GM18858 (cell line): Measurements from ENCODE around the gene CLEC4G.
"Not testable (repeated sequence)": the region's sequence is repeated elsewhere in the genome, so short reads cannot be mapped to it uniquely, and the experiment has no call there.

Experiments
- ATAC-seq: cut with Tn5 transposase; IDR thresholded peaks from one replicate; pipeline ENCODE4 v1.9.1; 2021; ENCODE audit not compliant: unreplicated experiment

Gene CLEC4G, protein sequence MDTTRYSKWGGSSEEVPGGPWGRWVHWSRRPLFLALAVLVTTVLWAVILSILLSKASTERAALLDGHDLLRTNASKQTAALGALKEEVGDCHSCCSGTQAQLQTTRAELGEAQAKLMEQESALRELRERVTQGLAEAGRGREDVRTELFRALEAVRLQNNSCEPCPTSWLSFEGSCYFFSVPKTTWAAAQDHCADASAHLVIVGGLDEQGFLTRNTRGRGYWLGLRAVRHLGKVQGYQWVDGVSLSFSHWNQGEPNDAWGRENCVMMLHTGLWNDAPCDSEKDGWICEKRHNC

DNA sequence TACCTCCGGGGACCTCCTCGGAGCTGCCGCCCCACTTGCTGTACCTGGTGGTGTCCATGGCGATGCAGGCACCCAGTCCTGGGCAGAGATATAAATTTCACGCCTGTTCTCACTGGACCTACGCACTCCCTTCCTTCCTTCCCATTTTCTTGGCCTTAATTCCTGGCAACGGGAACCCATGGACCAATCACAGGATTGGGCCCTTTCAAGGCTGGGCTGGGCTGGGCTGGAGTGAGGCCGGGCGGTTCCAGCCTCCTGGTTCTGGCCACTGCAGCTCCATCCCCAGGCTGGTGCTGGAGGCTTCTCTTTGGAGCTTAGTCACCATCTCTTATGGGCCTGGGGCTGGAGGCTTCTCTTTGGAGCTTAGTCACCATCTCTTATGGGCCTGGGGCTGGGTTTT lies at the start of gene CLEC4G:
TSS of gene CLEC4G (minus strand) at position 66 of the 400 bp plus-strand sequence. CDS start at position 58, 8 bp downstream.
- ATAC-seq = no peak

DNA sequence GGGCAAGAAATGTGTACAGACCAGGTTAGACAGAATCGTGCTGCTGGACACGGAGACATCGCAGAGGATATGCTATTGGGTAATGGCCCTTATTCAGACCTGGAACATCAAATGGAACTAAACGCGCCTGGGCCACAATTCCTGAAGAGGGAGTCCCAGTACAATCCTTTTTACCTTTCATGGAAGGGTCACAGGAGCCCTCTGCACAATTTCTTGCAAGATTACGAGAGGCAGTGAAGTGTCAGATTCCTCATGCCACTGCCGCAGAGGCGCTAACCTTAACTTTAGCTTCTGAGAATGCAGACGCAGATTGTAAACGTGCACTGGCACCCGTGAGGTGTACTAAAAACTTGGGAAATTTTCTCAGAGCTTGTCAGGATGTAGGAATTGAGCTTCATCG lies 49.2 kb upstream of the CLEC4G start:
- no peak for ATAC-seq

DNA sequence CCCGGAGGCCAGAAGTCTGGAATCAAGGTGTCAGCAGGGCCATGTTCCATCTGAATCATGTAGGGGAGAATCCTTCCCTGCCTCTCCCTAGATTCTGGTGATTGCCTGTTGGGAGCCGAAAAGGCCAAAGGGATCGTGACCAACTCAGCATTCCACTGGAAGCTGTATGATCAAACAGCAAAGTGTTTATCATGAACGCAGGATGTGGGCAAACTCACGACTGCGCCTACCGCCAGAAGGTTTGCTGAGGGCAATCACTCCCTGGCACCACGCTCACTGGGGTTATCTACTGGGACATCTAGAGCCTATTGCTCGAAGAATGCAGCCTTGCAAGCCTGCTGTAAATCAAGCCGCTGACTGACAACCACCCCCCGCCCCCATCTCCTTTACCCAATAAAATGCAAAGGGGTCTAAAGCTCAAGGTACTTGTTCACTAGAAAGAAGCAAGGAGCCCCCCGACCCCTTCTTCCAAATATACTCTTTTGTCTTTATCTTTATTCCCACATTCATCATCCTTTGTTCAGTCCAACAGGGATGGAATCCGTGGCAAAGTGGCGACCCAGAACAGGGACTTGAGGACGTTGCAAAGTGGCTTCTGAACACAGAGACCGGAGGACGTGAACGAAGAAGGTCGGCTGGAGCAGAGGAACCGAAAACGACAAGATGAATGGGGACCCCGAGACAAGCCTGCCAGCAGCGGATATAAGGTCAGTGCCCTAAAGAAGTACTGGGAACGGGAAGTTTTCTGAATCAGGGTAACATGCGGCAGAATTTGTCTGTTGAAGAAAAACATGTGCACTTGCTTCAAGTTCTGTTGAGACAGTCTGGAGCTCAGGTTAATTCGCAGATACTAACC lies 47.9 kb upstream of the CLEC4G start:
- no peak for ATAC-seq

DNA sequence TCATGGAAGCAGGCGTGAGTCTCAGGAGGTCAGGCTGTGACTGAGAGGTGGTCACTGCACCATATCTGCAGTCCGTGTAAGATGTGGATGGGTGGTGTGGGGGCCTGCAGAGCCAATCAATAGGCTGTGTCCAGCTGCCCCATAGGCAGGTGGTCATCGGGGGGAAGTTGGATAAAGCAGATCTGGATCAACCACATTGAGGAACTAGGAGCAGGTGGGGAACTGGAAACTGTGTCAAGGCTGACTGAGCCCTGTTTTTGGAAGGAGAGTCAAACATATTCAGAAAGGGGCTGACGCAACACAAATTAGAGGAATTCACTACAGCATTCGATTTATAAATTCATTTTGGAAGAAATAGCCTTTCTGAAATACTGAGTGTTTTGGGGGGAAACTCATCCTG lies 46.2 kb upstream of the CLEC4G start:
- no peak for ATAC-seq

DNA sequence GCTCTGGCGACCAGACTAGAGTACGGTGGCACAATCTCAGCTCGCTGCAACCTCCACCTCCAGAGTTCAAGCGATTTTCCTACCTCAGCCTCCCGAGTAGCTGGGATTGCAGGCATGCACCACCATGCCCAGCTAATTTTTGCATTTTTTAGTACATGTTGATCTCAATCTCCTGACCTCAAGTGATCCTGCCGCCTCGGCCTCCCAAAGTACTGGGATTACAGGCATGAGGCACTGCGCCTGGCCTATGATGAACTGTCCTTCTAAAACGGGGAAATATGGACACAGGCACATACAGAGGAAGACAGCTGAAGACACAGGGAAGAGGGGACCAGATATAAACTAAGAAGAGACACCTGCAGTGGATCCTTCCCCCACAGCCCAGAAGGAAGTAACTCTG lies 43.9 kb upstream of the CLEC4G start:
- ATAC-seq = no peak

DNA sequence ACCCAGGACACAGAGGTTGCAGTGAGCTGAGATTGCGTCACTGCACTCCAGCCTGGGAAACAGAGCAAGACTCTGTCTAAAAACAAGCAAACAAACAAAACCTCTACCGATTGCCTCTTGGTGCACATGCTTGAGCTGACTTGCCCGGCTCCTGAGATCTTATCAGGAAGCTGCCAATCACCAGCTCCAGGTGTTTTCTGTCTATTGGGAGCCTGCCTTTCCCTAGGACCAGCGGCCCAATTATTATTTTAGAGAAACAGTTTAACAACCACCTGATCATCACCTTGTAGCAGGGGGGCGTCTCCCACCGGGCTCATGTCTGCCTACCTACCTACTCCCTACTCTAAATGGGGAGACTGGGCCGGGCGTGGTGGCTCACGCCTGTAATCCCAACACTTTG lies 41.9 kb upstream of the CLEC4G start:
- no peak for ATAC-seq

DNA sequence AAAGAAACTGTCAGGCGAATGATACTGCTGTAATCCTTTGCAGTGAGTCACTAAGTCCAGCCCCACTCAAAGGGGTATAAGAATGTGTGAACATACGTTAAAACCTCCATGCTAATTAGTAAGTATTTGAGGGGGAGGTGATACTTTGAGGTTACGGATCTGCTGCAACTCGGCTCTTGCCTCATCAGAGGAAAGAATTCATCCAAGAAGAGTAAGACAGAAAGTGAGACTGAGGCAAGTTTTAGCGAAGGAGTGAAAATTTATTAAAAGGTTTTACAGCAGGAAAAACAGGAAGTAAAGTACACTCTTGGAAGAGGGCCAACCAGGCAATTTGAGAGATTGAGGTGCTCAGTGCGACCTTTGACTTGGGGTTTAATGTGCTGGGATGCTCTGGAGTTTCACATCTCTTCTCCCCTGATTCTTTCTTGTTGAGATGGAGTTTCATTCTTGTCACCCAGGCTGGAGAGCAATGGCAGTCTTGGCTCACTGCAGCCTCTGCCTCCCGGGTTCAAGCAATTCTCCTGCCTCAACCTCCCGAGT lies 40.9 kb upstream of the CLEC4G start:
- no peak for ATAC-seq

DNA sequence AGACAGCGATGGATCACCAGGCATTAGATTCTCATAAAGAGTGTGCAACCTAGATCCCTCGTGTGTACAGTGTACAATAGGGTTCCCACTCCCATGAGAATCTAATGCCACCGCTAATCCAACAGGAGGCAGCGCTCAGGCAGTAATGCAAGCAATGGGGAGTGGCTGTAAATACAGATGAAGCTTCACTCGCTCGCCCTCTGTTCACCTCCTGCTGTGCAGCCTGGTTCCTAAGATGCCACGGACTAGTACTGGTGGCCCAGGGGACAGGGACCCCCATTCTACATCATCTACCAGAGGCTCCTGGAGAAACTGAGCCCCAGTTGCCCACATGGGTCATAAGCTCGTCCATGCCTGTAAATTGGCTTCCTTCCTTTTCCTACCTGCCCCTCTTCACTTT lies 39.2 kb upstream of the CLEC4G start:
- no peak for ATAC-seq

DNA sequence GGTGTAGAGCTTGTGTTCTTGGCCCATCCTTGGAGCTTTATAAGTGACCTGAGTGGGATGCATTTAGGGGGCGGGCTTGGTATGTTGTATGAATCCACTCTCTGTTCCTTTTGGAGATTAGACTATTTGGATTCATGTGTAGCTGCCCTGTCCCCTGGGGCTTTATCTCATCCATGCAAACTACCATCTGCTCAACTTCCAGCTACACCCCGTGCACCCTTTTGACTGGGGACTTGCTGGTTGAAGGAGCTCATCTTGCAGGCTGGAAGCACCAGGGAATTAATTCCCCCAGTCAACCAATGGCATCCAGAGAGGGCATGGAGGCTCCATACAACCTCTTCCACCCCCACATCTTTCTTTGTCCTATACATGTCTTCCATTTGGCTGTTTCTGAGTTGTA lies 37.3 kb upstream of the CLEC4G start:
- ATAC-seq = no peak

DNA sequence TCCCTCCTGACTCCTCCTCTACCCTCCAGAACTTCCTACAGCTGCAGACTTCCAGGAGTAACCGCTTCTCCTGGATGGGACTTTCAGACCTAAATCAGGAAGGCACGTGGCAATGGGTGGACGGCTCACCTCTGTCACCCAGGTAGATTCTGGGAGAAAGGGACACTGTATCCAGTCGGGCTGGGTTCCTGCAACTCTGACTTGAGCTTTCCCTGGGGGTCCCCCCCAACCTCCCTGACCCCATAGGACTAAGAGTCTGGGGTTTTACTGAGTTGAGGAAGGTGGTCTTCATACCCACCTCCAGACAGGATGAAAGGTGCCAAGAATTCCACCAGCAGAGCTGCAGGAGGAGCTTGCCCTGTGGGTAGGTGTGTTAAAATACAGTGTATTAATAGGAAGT lies 35.6 kb upstream of the CLEC4G start:
- no peak for ATAC-seq

DNA sequence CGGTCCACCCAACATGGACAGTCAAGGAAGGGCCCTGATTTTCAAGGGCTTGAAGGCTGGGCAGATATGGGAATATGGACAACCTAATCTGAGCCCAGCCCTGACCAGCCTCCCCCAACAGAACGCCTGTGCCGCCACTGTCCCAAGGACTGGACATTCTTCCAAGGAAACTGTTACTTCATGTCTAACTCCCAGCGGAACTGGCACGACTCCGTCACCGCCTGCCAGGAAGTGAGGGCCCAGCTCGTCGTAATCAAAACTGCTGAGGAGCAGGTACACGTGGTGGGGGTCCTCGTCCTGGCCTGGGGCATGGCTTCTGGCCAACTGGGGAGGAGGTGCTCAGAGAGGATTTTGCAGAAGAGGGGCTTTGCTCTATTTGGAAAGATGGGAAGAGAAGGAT lies 34.6 kb upstream of the CLEC4G start:
- no peak for ATAC-seq

DNA sequence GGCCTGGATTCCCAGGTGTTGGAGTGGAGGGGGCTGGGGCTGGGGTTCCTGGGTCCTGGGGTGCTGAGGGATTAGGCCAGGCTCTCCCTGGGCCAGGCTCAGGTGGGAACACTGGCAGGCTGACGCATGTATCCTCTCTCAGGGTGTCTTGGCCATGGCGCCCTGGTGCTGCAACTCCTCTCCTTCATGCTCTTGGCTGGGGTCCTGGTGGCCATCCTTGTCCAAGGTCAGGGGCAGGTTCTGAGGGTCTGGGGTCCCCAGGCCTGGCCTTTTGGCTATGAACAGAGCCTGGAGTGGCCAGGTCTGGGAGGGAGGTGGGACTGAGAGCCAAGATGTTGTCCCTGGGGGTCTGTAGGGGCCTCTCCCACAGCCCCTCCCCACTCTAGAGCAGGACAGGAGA lies 33.1 kb upstream of the CLEC4G start:
- ATAC-seq = not testable (repeated sequence)

DNA sequence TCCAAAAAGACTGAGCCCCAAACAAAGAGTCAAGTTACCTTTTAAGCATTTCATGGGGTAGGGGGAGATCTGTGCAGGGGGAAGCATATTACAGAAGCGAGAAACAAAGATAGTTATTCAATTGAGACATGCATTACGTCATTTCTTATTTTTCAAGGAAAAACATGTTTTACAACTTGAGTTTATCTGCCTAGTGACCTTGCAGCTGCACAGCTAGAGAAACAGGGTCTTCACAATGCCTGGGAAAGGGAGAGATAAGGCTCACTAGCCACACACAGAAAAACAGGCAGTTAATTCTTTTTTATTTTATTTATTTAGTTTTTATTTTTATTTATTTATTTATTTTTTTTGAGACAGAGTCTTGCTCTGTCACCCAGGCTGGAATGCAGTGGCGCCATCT lies 32.2 kb upstream of the CLEC4G start:
- not testable (repeated sequence) for ATAC-seq

DNA sequence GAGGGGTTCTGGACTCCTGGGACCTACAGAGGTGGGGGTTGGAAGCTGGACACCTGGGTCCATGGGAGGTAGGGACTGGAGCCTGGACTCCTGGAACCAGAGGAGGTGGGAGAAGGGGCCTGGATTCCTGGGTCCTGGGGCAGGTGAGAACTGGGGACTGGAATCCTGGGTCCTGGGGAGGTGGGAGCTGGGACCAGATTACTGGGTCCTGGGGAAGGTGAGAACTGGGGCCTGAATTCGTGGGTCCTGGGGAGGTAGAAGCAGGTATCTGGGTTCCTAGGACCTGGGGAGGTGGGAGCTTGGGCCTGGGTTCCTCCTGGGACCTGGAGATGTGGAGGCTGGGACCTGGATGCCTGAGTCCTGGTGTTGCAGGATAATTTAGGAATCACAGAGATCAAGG lies 31.8 kb upstream of the CLEC4G start:
- ATAC-seq = no peak

DNA sequence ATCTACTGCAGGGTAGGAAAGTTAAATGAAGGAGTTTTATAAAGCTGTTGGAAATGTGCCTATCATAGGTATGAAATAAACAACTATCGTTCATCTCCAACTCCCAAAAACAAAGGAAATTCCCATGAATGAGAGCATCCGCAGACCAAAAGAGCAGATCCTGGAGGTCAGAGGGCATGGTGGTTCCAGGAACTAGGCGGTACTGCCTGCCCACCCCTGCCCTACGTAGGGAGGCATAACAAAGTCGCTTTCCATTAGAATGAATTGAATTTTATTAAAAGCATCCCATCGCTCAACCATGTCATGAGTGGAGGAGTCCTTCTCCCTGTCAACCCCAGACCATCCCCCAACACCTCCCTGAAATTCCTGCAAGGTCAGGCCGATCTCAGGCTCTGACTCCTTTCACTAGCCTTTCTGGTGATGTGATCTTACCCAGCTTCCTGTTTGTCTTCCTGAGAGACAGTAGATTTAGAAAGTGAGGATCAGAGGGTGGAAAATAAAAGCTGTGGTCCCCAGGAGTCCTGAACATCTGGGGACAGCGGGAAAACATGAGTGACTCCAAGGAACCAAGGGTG lies 30.9 kb upstream of the CLEC4G start, which contains the start of gene CLEC4M:
TSS of gene CLEC4M (plus strand) at position 525 of the 575 bp plus-strand sequence. CDS start at position 549, 24 bp downstream.
- no peak for ATAC-seq

DNA sequence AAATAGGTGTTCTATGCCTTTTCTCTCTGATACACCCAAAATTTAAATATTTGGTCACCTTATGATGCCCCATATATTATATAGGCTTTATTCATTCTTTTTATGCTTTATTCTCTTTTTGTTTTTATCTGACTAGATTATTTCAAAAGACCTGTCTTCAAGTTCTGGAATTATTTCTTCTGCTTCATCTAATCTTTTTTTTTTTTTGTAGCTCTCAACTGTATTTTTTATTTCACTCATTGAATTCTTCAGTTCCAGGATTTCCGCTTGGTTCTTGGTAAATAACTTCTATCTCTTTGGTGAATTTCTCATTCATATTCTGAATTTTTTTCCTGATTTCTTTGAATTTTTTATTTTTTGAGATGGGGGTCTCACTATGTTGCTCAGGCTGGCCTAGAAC lies 27.2 kb upstream of the CLEC4G start:
- no peak for ATAC-seq

DNA sequence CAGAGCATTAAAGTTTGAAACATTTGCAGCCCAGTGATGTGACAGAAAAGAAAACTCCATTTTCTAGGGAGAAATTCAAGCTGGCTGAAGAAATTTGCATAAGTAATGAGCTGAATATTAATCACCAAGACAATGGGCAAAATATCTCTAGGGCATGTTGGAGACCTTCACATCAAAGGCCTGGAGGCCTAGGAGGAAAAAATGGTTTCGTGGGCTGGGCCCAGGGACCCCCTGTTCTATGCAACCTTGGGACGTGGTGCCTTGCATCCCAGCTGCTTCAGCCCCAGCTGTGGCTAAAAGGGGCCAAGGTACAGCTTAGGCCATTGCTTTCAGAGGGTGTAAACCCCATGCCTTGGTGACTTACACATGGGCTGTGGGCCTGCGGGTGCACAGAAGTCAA lies 25.4 kb upstream of the CLEC4G start:
- ATAC-seq = no peak

DNA sequence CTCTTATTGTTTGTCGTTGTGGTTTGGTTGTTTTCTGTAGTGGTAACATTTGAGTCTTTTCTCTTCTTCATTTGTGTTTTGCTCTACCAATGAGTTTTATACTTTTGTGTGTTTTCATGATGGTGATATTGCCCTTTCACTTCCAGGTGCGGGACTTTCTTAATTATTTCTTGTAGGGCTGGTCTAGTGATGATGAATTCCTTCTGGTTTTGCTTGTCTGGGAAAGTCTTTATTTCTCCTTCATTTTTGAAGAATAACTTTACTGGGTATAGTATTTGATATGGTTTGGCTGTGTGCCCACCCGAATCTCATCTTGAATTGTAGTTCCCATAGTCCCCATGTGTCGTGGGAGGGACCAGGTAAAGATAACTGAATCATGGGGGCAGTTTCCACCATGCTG lies 24.3 kb upstream of the CLEC4G start:
- no peak for ATAC-seq

DNA sequence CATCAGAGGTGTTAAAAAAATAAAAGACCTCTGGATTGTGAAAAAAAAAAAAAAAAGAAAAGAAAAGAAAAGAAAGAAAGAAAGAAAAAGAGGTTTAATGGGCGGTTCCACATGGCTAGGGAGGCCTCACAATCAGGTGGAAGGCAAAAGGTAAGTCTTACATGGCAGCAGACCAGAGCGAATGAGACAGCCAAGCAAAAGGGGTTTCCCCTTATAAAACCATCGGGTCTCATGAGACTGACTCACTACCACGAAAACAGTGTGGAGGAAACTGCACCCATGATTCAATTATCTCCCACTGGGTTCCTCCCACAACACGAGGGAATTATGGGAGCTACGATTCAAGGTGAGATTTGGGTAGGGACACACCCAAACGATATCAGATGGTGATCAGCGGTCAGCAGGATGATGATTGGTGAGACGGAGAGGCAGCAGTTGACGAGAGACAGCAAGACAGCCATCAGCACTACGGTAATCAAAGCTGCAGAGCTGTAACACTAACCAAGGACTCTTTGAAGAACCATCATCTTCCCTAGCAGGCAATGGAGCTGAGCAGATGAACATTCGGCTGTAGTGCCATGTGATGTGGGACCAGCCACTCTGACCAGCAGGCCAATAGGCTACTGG lies 19.4 kb upstream of the CLEC4G start:
- ATAC-seq = no peak

DNA sequence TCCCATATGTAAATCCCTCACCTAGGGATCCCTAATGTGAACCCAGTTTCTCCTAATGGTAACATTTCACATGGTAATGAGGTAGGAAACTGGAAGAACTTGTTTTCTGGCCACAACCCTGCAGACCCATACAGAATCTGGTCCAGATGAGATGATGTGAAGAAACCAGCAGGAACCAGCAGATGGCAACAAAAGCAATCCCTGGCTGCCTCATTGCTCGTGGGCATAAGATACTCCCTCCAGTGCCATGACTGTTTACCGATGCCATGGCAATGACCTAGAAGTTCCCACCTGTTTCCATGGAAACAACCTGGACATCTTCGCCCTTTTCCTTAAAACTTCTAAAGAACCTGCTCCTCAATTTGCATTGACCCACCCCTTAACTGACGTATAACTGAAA lies 16.8 kb upstream of the CLEC4G start:
- no peak for ATAC-seq

DNA sequence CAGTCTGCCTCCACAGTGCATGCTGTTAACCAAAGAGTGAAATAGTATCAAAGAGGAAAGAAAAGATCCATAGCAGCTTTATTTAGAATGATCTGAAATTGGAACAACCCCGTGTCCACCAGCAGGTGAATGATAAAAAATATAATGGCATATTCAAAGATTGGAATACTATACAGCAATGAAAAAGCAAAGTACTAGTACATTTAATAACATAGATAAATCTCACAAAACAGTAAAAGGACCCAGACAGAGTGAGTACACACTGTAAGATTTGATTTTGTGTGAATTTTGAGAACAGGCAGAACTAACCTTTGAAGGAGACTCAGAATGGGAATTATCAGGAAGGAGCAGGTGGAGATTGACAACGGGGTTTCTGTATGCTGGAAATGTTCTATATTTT lies 16.3 kb upstream of the CLEC4G start:
- no peak for ATAC-seq
